ENCODE measurements around the gene TMEM81. TPM values are rescaled to one million over a fixed set of nuclear protein-coding genes. Genes with fewer than 3 reads are reported as not detected.

Gene TMEM81
- total RNA-seq, 2 donors from 2014 or later: 1.3 to 2.0 TPM

DNA sequence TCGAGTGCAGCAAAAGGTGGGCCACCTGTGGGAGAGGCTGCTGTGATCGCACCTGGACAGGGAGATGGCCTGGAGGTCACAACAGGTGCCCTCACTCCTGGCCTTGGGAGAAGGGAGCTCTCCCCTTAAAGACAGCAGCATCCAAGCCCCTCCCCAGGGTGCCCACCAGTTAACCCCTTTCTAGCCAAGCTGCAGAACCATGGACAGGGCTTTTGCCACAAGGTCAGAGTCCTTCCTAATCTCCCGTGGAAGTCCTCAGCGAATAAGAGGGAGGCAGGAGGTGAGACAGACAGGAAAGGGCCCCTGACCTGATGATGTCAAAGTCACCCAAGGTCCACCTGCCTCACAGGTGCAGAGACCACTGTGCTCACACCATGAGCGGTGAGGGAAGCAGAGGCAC lies 39.5 kb downstream of the TMEM81 start:
- TF ChIP-seq POLR2A (IDR thresholded peaks at IDR 0.05) (no peak), CTCF (IDR thresholded peaks at IDR 0.05) (no peak)
- Histone ChIP-seq H3K9me3 (no peaks in the 10 kb centered on the region), H3K27ac (no peak overlapping the region), H3K4me1 (peaks cover 5% of the 10 kb centered on the region), H3K36me3 (replicated peaks in 1 of 2; ENCODE audit: insufficient read depth in 1 of 2, low read depth in 2 of 2) (no peaks in the 10 kb centered on the region), H3K4me3 (no peak overlapping the region), H3K27me3 (peaks cover 0 to 3% of the 10 kb centered on the region in 2 donors)
- intact Hi-C loops (cut with DNase I): no loop called here
- no peak for ATAC-seq
- no peak for DNase-seq
- WGBS, 2 donors: 15 to 32% methylated on average over 4 to 5 of the region's 5 CpGs

DNA sequence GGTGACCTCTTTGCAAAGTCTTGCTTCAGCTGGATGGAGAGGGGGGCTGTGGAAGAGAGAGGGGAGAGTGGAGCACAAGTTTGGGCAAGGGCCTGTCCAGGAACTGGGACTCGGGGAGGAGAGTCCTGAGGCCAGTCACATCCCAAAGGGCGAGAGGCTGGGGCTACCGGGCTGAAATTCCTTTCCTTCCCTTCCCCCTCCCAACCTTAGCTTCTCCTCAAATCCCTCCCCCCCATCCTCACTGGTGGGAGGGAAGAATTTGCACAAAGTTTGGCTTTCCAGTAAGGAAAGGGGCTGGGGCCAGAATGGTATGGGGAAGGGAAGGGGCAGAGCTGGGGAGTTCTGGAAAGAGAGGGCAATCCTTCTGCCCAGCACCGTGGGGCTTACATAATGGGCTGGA lies 40.4 kb downstream of the TMEM81 start:
- Histone ChIP-seq H3K27ac (no peak overlapping the region), H3K4me3 (no peak overlapping the region), H3K4me1 (no peaks in the 10 kb centered on the region), H3K36me3 (replicated peaks in 1 of 2; ENCODE audit: insufficient read depth in 1 of 2, low read depth in 2 of 2) (no peaks in the 10 kb centered on the region), H3K9me3 (no peaks in the 10 kb centered on the region), H3K27me3 (peaks cover 0 to 3% of the 10 kb centered on the region in 2 donors)
- TF ChIP-seq CTCF (IDR thresholded peaks at IDR 0.05): no peak
- no peak for TF ChIP-seq POLR2A (IDR thresholded peaks at IDR 0.05)
- ATAC-seq (no peak), DNase-seq (no peak)
- intact Hi-C loops (cut with DNase I): no loop called here
- WGBS, 2 donors: 25 to 33% methylated on average over 4 of the region's 4 CpGs

- Histone ChIP-seq H3K27ac (no peak within 1 kb of the TSS), H3K4me3 (no peak within 1 kb of the TSS), H3K4me1 (no peaks in the 10 kb centered on the region), H3K27me3 (peaks cover 0 to 3% of the 10 kb centered on the region in 2 donors), H3K36me3 (replicated peaks in 1 of 2; ENCODE audit: insufficient read depth in 1 of 2, low read depth in 2 of 2) (no peaks in the 10 kb centered on the region), H3K9me3 (no peaks in the 10 kb centered on the region)
- intact Hi-C loops (cut with DNase I): no loop called here
- TF ChIP-seq CTCF (IDR thresholded peaks at IDR 0.05) (no peak), POLR2A (IDR thresholded peaks at IDR 0.05) (no peak)
- ATAC-seq (no peak), DNase-seq (no peak)
- 9 to 10% methylated on average over 12 to 53 of the region's 53 CpGs for WGBS, 2 donors
These were observed 41.1 kb downstream of the TMEM81 start, which contains the start of gene CNTN2 for GRCh38 chr1:205042911-205043806. Gene CNTN2, plus strand, starts transcription at chr1:205043212. Its CDS starts 9,974 bp downstream, at chr1:205053186.

DNA sequence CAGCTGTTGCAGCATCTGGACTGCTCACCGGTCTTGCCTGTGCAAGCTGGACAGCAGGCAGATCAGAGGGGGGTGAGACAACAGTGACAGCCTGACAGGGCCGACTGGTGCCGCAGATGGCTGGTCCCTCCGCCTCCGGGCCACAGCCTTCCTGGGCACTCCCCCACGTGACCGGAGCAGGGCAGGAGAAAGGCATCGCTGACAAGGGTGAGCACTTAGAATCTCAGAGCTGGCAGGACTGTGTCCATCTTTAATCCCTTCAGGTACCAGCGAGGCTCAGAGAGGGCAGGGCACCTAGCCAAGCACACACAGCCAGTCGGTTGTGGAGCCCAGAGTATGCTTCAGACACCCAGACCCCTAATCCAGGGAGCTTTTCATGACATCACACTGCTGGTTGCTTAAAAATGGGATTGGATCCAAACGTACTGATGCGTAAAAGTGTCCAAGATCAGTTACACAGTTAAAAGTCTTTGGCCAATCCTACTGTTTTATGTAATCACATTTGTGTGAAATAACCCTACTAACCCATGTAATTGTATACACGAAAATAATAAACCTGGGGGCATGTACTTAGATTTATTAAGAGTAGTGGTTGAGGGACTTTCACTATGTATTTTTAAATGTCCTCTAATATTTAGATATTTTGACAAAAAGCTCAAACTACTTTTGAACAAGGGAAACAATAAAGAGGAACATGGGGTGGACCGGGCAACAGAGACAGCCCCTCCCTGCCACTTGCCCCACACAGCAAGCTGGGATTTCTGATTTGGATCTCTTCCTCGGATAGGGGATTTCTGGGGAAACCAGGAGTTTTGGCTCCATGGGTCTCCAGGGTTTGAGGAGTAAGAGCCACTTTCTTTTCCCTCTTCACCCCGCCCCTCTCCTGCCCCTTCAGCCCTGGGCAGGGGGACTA lies 42.0 kb downstream of the TMEM81 start:
- Histone ChIP-seq H3K4me3 (no peak overlapping the region), H3K4me1 (no peaks in the 10 kb centered on the region), H3K27me3 (peaks cover 0 to 3% of the 10 kb centered on the region in 2 donors), H3K27ac (no peak overlapping the region), H3K36me3 (replicated peaks in 1 of 2; ENCODE audit: insufficient read depth in 1 of 2, low read depth in 2 of 2) (no peaks in the 10 kb centered on the region), H3K9me3 (no peaks in the 10 kb centered on the region)
- ATAC-seq (no peak), DNase-seq (no peak)
- WGBS, 2 donors: 26 to 60% methylated on average over 7 to 16 of the region's 16 CpGs
- intact Hi-C loops (cut with DNase I): no loop called here
- no peak for TF ChIP-seq CTCF (IDR thresholded peaks at IDR 0.05)
- TF ChIP-seq POLR2A (IDR thresholded peaks at IDR 0.05): no peak
